HG03108 (cell line): ENCODE results near the gene APEH.
"Not testable (repeated sequence)": the region's sequence is repeated elsewhere in the genome, so short reads cannot be mapped to it uniquely, and the experiment has no call there.

Experiments used
- ATAC-seq: cut with Tn5 transposase; IDR thresholded peaks from one replicate; pipeline ENCODE4 v1.9.1; 2021; ENCODE audit warnings: moderate library complexity; ENCODE audit not compliant: unreplicated experiment

The APEH gene

DNA sequence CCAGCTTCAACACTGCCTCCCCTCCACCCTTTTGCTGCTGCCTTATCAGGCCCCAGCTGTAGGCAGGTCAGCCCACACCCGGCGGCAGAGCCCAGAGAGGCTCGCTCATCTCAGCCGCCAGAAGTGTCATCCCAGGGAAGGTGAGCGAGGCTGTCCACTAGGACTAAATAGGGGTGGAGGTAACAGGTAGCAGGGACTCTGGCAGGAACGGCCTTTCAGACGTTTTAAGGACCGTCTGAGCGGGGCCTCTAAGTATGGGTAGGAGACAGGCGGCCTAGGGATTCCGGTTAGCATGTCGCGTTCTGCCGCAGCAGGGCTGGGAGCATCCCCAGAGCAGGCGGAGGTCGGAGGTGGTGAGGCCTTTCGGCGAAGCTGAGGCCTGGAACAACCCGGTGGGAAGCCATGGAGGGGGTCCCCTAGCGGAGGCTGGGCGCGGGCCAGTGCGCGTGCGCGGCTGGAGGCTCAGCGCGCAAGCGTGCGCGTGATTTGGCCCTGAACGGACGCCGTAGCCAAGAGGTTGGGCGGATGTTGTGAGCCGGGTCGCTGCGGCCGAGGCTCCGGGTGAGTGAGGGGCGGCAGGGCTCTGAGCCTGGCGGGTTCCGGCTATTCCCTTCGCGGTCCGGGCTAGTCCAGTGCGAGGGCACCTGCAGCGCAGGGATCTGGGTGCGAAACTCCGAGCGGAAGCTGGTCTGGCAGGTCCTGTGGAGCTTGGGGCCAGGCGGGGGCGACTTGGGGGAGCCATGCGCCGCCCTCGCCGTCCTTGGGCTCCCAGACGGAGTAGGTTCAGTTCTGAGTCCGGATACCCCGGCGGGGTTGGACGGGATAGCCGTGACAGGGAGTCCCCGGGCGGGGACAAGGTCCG is 15.1 kb downstream of the APEH start, which contains the start of the genes MST1 and RNF123:
Gene MST1, minus strand, starts transcription at position 429 of the 862 bp plus-strand sequence. CDS start 783 bp downstream, outside the sequence.
Gene RNF123, plus strand, starts transcription at position 512 of the 862 bp plus-strand sequence. CDS start 1,609 bp downstream, outside the sequence.
- ATAC-seq: peak; percentile 49

GRCh38 chr3:49689908-49690624 is 15.9 kb downstream of the APEH start:
- not testable (repeated sequence) for ATAC-seq

DNA sequence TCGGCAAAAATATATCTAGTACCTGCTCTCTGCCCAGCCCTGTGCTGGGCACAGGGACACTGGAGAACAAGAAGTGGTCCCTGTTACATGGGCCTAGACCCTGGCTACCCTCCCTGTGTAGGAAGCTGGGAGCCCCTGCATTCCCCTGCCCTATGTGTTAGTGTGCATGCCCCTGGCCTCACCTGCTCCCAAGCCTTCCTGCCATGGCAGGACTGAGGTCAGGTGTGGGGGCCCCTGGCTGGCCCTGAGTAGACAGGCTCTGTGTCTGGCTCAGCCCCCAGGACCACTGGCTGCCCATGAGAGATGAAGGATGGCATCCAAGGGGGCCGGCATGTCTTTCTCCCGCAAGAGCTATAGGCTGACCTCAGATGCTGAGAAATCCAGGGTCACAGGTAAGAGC is 16.7 kb downstream of the APEH start:
- not testable (repeated sequence) for ATAC-seq

DNA sequence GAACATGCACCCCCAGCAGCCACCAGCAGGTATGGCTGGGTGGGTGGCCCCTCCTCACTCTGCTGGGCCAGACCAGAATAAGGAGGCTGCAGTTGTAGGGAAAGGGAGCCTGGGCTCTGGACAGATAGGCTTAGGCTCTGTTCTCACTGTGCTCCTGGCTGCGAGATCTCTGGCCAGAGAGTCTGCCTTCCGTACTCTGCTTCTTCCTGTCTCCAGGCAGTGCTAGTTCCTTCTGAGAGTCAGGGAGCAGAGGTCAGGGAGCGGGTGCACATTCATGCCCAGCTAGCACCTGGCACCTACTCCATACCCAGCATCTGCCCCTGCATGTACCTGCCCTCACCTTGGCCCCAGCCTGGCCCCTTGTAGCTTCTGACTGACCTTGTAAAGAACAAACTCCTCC is 17.3 kb downstream of the APEH start:
- ATAC-seq: not testable (repeated sequence)

- ATAC-seq: not testable (repeated sequence)
Measured at GRCh38 chr3:49694409-49695070, 20.4 kb downstream of the APEH start.

- ATAC-seq: not testable (repeated sequence)
Measured at GRCh38 chr3:49695350-49696015, 21.3 kb downstream of the APEH start.

DNA sequence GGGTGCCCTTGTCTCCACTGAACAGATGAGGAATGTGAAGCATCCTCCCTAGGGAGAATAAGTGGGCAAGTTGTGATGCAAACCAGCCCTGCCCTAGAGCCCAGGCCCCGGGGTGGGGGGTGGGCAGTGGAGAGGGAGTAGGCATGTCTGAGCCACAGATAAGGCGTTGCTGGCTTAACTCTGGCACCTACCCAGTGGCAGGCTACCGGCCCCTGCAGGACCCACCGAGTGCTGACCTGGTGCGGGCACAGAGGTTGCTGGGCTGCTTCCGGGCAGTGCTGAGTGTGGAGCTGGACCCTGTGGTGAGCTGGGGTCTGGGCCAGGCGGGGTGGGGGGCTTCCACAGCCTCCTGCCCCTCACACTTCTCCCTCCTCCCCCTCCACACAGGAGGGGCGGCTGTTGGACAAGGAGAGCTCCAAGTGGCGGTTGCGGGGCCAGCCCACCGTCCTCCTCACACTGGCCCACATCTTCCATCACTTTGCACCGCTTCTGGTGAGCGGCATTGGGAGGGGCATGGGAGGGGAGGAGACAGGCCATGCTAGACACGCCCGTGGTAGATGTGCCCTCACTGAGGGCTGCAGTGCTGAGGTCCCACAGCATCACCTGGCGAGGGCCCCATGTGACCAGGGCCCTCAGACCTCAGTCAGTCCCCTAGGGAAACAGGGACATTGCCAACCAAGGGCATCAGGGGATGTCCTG is 25.3 kb downstream of the APEH start:
- ATAC-seq: no peak

GRCh38 chr3:49700014-49700413 is 25.9 kb downstream of the APEH start:
- ATAC-seq: no peak

DNA sequence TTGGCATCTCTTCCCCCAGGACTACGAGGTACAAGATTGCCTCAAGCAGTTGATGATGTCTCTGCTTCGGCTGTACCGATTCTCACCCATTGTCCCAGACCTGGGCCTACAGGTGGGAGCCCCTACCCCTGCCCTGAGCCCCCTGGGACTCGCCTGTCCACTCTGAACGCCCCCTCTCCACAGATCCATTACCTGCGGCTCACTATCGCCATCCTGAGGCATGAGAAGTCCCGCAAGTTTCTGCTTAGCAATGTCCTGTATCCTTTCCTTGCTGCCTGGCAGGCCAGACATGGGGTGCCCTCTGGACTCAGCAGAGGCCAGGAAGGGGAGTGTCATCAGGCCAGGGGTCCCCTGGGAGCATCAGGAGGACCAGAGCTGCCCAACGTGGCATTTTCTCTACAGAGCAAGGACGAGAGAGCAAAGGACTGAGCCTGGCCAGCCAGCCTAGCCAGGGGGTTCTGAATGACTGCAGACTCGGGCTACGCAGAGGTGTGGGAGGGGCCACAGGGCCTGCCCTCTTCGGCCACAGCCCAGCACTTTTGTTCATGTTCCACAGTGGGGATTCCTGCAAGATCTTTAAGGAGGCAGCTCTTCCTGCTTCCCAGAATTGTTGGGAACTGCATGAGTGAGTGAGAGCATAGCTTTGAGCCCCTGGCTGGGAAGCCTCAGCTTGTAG is 26.4 kb downstream of the APEH start:
- ATAC-seq: no peak

GRCh38 chr3:49701388-49702077 is 27.4 kb downstream of the APEH start:
- ATAC-seq: no peak

DNA sequence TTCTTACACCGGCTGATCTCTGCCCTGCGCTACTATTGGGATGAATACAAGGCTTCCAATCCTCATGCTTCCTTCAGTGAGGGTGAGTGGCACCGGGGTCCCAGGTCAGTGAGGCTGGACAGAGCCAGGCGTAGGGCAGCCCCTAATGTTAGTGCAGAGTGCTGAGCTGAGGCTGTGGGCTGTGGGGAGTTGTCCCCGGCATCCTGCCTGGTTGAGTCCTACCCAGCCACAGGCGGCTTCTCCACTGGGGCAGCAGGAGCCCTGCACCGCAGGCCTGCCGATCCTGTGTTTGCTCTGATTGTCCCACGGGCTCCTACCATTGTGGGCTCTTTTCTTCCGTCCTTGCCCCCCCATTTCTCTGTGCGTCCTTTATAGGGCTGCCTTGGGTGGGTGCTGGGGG is 28.5 kb downstream of the APEH start:
- no peak for ATAC-seq

GRCh38 chr3:49703443-49703927 is 29.3 kb downstream of the APEH start:
- ATAC-seq: peak; percentile 78

GRCh38 chr3:49703956-49704355 is 29.8 kb downstream of the APEH start:
- no peak for ATAC-seq

- ATAC-seq: no peak
Measured at GRCh38 chr3:49704629-49705028, 30.5 kb downstream of the APEH start.

DNA sequence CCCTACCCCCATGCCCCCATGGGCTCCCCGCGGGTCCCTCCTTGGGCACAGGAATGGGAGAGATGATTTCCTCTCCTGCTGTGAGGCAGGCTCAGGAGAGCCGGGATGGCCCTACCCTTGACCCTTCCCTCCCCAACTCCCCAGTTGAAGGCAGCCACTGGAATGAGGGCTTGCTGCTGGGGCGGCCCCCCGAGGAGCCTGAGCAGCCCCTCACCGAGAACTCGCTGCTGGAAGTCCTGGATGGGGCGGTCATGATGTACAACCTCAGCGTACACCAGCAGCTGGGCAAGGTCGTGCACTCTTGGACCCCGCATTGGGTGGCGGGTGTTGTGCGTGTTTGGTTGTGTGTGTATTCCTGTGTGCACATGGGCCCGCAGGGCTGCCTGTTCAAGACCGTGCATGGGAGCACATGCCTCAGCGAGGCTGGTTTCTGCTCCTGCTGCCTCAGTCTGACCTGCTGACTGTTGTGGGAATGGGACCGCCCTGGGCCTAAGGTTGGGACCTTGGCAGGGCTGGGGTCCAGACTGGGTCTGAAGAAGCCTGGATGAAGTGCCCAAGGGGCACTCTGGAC is 31.3 kb downstream of the APEH start:
- ATAC-seq: no peak

- no peak for ATAC-seq
Measured at GRCh38 chr3:49706456-49707112, 32.4 kb downstream of the APEH start.

DNA sequence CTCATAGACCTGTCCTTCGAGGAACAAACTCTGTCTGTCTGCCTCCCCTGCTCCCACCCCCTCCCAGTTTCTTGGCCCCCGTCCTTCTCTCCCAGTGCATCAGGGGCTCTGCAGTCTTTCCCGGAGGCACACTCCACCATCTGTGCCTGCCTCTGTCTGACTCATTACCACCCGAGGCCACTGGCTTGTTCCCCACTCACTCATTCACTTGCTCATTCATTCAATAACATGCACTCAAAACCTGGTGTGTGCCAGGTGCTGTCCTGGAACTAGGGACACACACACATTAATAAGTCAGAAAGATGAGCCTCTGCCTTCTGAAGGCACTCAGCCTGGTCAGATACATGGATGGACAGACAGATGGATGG is 32.9 kb downstream of the APEH start:
- ATAC-seq: no peak

DNA sequence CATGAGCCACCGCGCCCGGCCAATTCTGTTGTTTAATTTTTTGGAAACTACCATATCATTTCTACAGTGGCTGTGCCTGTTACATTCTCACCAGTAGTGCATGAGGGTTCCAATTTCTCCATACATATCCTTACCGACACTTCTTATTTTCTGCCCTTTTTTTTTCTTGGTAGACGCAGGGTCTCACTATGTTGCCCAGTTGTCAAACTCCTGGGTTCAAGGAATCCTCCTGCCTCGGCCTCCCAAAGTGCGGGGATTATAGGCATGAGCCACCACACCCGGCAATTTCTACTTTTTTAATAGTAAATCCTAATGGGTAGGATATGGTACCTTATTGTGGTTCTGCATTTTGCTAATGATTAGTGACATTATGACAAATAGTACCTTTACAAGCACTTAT is 35.7 kb downstream of the APEH start:
- ATAC-seq: no peak
